Occipital lobe (tissue), 2 donors: ENCODE results near the gene ZNF501. TPM values are rescaled to one million over a fixed set of nuclear protein-coding genes. Genes with fewer than 3 reads are reported as not detected.
A peak's percentile ranks its signal among the peaks of the same experiment; 100 is the strongest.

Experiments used
- DNase-seq: peaks from one replicate; lab custom pipeline; 2025; lab: John Stamatoyannopoulos, UW
- total RNA-seq: library from RNA; depleted of rRNA; stranded (reverse); fragments of >200 nt; gene quantifications from one replicate; pipeline ENCODE4 v1.2.3, GENCODE V29; 2014

The ZNF501 gene
- 26.8 TPM for total RNA-seq

GRCh38 chr3:44729384-44729910, at the start of gene ZNF501:
TSS of gene ZNF501 (plus strand) at chr3:44729635. CDS start at chr3:44734422, 4,787 bp downstream.
- peak; percentile 86 for DNase-seq

- DNase-seq: no peak
These were observed 48.4 kb upstream of the ZNF501 start for GRCh38 chr3:44680921-44681455.

- DNase-seq: no peak
These were observed 47.1 kb upstream of the ZNF501 start for GRCh38 chr3:44682182-44682896.

GRCh38 chr3:44685128-44685800, 44.2 kb upstream of the ZNF501 start:
- DNase-seq: peak; percentile 58

- DNase-seq: no peak
These were observed 41.5 kb upstream of the ZNF501 start for GRCh38 chr3:44687898-44688297.

GRCh38 chr3:44712455-44713075, 16.9 kb upstream of the ZNF501 start, which contains the start of gene ZNF502:
TSS of gene ZNF502 (plus strand) at chr3:44712660. CDS start at chr3:44720262, 7,602 bp downstream.
- DNase-seq: peak; percentile 83

GRCh38 chr3:44721231-44722102, 8.0 kb upstream of the ZNF501 start:
- no peak for DNase-seq

GRCh38 chr3:44722103-44722401, 7.4 kb upstream of the ZNF501 start:
- DNase-seq: no peak

GRCh38 chr3:44734646-44735168, 5.3 kb downstream of the ZNF501 start:
- DNase-seq: no peak

- DNase-seq: no peak
These were observed 31.6 kb downstream of the ZNF501 start for GRCh38 chr3:44761101-44761423.

GRCh38 chr3:44761424-44762169, 32.2 kb downstream of the ZNF501 start, which contains the start of the genes KIAA1143 and KIF15:
TSS of gene KIAA1143 (minus strand) at chr3:44761619. CDS start at chr3:44761602, 17 bp downstream.
TSS of gene KIF15 (plus strand) at chr3:44761794. CDS start at chr3:44761866, 72 bp downstream.
- peak; percentile 88 for DNase-seq

- no peak for DNase-seq
These were observed 32.8 kb downstream of the ZNF501 start for GRCh38 chr3:44762170-44762677.

GRCh38 chr3:44762690-44763089, 33.3 kb downstream of the ZNF501 start:
- DNase-seq: no peak

GRCh38 chr3:44764248-44764647, 34.8 kb downstream of the ZNF501 start:
- no peak for DNase-seq

GRCh38 chr3:44771424-44772098, 42.1 kb downstream of the ZNF501 start:
- DNase-seq: no peak

GRCh38 chr3:44772099-44772442, 42.6 kb downstream of the ZNF501 start:
- no peak for DNase-seq

- DNase-seq: no peak
These were observed 53.5 kb downstream of the ZNF501 start for GRCh38 chr3:44782891-44783290.
